Loucy (cell line): ENCODE data around the gene HRH1.

ENCODE experiments used
- H2AFZ ChIP-seq: fragments of 200-600 bp; sonication (generic); 2 replicates; pipeline ENCODE4 v1.6.0; 2016; ENCODE audit warnings: antibody characterized with exemption, mild to moderate bottlenecking, low read length, moderate library complexity
- H3F3A ChIP-seq: fragments of 200-600 bp; 2 replicates; pipeline ENCODE4 v1.6.0; 2016; ENCODE audit warnings: antibody characterized with exemption, low read depth, mild to moderate bottlenecking
- H3K27me3 ChIP-seq: fragments of 200-600 bp; sonication (generic); 2 replicates; pipeline ENCODE4 v1.6.1; 2014; ENCODE audit warnings: low read length, mild to moderate bottlenecking; ENCODE audit not compliant: insufficient read depth, poor library complexity, severe bottlenecking
- H3K36me3 ChIP-seq: fragments of 200-600 bp; sonication (generic); 2 replicates; pipeline ENCODE4 v1.6.1; 2016; ENCODE audit warnings: low read length; ENCODE audit not compliant: insufficient read depth
- H3K4me1 ChIP-seq: fragments of 200-600 bp; sonication (generic); 2 replicates; pipeline ENCODE4 v1.5.1; 2014; ENCODE audit warnings: low read length, mild to moderate bottlenecking; ENCODE audit not compliant: insufficient read depth, poor library complexity, severe bottlenecking
- H3K4me2 ChIP-seq: fragments of 200-600 bp; sonication (generic); 2 replicates; pipeline ENCODE4 v1.6.0; 2014; ENCODE audit warnings: antibody characterized with exemption, low read length, low read depth, mild to moderate bottlenecking; ENCODE audit not compliant: poor library complexity, severe bottlenecking
- H3K4me3 ChIP-seq: fragments of 200-600 bp; sonication (generic); 2 replicates; pipeline ENCODE4 v1.5.1; 2014; ENCODE audit warnings: low read length, mild to moderate bottlenecking, mixed read lengths; ENCODE audit not compliant: poor library complexity, severe bottlenecking
- H3K79me2 ChIP-seq: fragments of 200-600 bp; sonication (generic); 2 replicates; pipeline ENCODE4 v1.6.1; 2014; ENCODE audit warnings: low read length; ENCODE audit not compliant: insufficient read depth
- H3K9ac ChIP-seq: fragments of 200-600 bp; sonication (generic); 2 replicates; pipeline ENCODE4 v1.6.0; 2014; ENCODE audit warnings: mild to moderate bottlenecking, low read depth, low read length, moderate library complexity; ENCODE audit not compliant: poor library complexity, severe bottlenecking
- H3K9me2 ChIP-seq: fragments of 200-600 bp; sonication (generic); replicated peaks from 2 replicates; pipeline ENCODE4 v1.6.1; 2016; ENCODE audit warnings: low read depth, low read length, mixed read lengths
- H3K9me3 ChIP-seq: fragments of 200-600 bp; sonication (generic); 2 replicates; pipeline ENCODE4 v1.6.1; 2014; ENCODE audit warnings: mild to moderate bottlenecking, antibody characterized with exemption, low read length, low read depth; ENCODE audit not compliant: insufficient read depth
- H4K20me1 ChIP-seq: fragments of 200-600 bp; sonication (generic); 2 replicates; pipeline ENCODE4 v1.6.0; 2014; ENCODE audit warnings: antibody characterized with exemption, low read length, mild to moderate bottlenecking; ENCODE audit not compliant: insufficient read depth, poor library complexity, severe bottlenecking
- CTCF ChIP-seq: fragments of 200-600 bp; sonication (generic); conservative IDR thresholded peaks from 2 replicates; pipeline ENCODE4 v1.5.1; 2014; ENCODE audit warnings: mild to moderate bottlenecking, antibody characterized with exemption, low read length
- EZH2phosphoT487 ChIP-seq: fragments of 200-600 bp; IDR thresholded peaks from 2 replicates; pipeline ENCODE4 v1.6.1; 2018; ENCODE audit warnings: antibody characterized with exemption, mild to moderate bottlenecking, moderate library complexity, borderline replicate concordance

Gene HRH1

GRCh38 chr3:11145888-11146287, 8.4 kb upstream of the HRH1 start:
- H3K9me3 ChIP-seq, result no peaks in the 10 kb centered on the region
- no peak overlapping the region for H2AFZ ChIP-seq
- H3F3A ChIP-seq, result no peaks in the 10 kb centered on the region
- H3K4me1 ChIP-seq, result peaks cover 1% of the 10 kb centered on the region
- H3K79me2 ChIP-seq, result no peaks in the 10 kb centered on the region
- H3K9me2 ChIP-seq, result no peaks in the 10 kb centered on the region
- H3K4me3 ChIP-seq, result no peak overlapping the region
- no peaks in the 10 kb centered on the region for H4K20me1 ChIP-seq
- no peak overlapping the region for H3K9ac ChIP-seq
- H3K36me3 ChIP-seq, result no peaks in the 10 kb centered on the region
- TF ChIP-seq EZH2phosphoT487 (no peak), CTCF (no peak)
- H3K4me2 ChIP-seq, result no peak overlapping the region
- H3K27me3 ChIP-seq, result no peaks in the 10 kb centered on the region

GRCh38 chr3:11146773-11147660, 7.3 kb upstream of the HRH1 start:
- no peak overlapping the region for H3K4me3 ChIP-seq
- no peaks in the 10 kb centered on the region for H3K36me3 ChIP-seq
- TF ChIP-seq EZH2phosphoT487 (no peak), CTCF (no peak)
- no peaks in the 10 kb centered on the region for H3K9me2 ChIP-seq
- H3K4me2 ChIP-seq, result no peak overlapping the region
- no peaks in the 10 kb centered on the region for H3K9me3 ChIP-seq
- no peaks in the 10 kb centered on the region for H3K27me3 ChIP-seq
- H2AFZ ChIP-seq, result no peak overlapping the region
- no peaks in the 10 kb centered on the region for H3K79me2 ChIP-seq
- no peaks in the 10 kb centered on the region for H3F3A ChIP-seq
- H3K9ac ChIP-seq, result no peak overlapping the region
- no peaks in the 10 kb centered on the region for H3K4me1 ChIP-seq
- H4K20me1 ChIP-seq, result no peaks in the 10 kb centered on the region

DNA sequence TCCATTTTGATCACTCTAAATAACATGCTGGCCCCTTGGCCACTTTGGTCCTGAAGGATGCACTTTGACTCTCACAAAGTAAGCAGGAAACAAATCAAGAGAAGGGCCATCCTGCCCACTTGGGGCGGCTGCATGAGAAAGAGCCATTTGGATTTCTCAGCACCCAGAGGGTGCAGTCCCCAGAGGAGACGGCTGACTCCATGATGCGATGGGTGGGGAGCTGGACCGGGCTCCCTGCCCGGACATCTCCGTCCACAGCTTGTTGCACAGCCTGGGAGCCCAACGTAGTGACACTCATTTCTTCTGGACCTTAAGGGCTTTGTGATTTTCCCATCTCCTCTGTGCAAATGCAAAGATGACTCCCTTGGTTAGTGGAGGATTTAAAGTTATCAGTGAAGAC, 4.0 kb upstream of the HRH1 start:
- Histone ChIP-seq H3K9me3 (no peaks in the 10 kb centered on the region), H3K79me2 (no peaks in the 10 kb centered on the region), H4K20me1 (no peaks in the 10 kb centered on the region), H3K4me3 (no peak overlapping the region), H3K4me1 (no peaks in the 10 kb centered on the region), H3K36me3 (no peaks in the 10 kb centered on the region), H3F3A (no peaks in the 10 kb centered on the region), H3K4me2 (no peak overlapping the region), H3K27me3 (no peaks in the 10 kb centered on the region), H2AFZ (no peak overlapping the region), H3K9ac (no peak overlapping the region), H3K9me2 (no peaks in the 10 kb centered on the region)
- no peak for TF ChIP-seq EZH2phosphoT487
- no peak for TF ChIP-seq CTCF
